ENCODE results near the gene BEND2.
"Not testable (repeated sequence)": the region's sequence is repeated elsewhere in the genome, so short reads cannot be mapped to it uniquely, and the experiment has no call there.

The BEND2 gene

GRCh38 chrX:18220786-18221185, at the start of gene BEND2:
BEND2 (minus strand) TSS chrX:18220886; CDS start chrX:18220750, 136 bp downstream.
- no peak for DNase-seq

DNA sequence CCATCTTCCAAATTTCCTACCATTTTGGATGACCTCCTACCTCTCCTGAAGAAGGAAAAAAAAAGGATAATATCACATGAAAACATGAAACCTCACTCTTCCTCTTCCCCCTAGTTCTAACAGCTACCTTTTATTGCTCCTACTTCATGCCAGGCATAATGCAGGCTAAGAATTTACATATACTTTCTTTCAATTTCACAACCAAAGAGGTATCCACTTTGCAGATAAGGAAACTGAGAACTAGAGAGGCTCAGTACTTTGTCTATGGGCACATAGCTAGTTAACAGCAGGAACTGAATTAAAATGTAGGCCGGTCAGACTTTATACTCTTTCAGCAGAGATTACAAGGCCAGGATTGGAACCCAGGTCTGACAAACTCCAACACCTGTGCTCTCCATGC, 34.4 kb upstream of the BEND2 start:
- no peak for DNase-seq

DNA sequence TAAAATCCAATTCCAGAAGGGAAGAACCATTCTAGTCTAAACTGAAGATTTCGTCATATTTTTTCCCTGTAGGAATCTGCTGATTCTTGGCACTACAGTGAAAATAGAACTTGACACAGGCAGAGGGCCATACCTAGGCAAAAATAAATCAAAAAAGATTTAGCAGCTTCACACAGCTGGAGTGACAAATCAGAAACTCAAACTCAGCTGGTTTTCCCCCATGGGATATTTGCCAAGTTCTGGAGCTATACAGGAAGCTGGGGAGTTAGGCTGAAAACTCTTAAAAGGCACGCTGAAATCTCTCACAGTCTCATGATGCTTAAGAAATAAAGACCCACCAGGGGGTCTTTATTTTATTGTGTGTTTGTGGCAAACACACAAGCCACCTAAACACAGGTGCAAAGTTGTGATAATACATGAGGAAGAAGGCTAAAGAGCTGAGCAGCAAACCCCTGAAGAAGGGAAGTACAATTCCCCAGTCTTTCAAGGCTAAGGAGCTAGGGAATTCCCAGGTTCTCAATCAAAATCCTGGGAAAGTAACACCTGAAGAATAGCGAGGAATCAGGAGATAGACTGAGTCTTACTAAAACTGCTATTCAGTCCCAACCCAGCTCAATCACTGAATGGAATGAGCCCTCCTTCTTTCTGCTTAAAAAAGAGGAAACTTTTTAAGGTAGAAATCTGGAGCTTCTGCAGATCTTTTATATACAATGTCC, 32.1 kb upstream of the BEND2 start:
- no peak for DNase-seq

DNA sequence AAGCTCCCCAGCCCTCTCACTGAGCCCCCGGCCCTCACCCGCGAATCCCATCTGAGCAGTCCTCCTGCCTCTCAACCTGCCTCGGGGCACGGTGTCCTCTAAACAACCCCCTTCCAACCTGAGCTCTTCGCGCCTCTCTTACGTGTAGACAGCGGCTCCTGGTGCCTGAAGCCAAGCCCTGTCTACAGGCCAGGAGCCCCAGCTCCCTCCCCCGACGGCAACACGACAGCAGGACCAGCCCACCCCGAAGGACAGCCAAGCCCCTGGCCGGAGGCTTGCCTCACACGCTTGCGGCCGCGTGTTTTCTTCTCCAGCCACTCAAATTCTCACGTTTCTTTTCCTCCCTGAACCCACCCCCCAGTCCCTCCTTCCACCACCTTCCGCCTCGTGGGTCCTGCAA, 9.0 kb upstream of the BEND2 start:
- DNase-seq, result not testable (repeated sequence)

DNA sequence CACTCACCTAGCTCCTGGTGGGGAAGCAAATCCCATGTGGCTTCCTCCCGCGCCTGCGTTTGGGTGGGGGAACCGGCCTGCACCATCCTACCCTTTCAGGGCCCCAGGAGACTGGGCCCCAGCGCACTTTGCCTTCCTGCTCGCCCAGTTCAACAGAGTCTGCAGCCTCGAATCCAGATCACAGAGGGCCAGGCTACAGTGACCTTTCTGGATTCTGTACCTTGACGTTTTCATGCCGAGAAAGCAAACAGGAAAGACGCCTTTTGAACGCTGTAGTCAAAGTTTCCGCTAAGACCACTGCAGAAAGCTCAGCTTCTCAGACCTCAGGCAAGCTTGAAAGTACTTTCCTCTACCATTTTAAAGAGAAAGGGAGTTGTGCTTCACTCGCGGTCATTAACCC, 7.4 kb upstream of the BEND2 start:
- DNase-seq, result no peak

DNA sequence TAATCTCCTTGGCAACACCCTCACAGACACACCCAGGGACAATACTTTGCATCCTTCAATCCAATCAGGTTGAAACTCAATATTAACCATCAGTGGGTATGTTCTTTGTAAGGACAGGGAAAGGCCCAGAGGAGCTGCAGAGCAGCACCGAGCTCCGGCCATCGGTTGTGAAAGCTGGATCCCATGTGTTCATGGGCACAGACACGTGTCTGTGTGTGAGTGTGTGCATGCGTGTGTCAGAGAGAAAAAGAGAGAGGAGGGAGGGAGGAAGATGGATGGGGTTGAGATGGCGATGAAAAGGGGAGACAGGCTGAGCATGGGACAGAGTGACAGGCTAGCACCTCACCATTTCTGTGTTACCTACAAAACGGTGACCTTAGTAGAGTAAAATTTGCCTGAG, 6.8 kb upstream of the BEND2 start:
- DNase-seq, result no peak

DNA sequence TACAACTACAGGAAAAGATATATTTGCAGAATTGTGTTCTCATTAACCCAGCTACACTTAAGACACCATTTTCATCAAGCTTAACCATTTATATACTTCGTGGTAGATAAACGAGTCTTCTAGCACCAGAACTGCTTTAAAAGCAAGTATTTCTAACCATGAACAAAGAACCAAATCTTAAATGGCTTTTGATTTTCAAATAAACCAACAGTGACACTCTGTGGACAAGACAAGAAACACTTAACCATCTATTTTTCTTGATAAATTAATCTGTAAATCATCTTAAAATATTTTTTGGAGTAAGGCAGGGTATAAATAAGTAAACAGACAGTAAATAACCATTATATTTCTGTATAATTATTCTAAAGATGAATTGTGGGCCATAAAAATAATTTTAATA, 10.2 kb downstream of the BEND2 start:
- DNase-seq, result no peak

DNA sequence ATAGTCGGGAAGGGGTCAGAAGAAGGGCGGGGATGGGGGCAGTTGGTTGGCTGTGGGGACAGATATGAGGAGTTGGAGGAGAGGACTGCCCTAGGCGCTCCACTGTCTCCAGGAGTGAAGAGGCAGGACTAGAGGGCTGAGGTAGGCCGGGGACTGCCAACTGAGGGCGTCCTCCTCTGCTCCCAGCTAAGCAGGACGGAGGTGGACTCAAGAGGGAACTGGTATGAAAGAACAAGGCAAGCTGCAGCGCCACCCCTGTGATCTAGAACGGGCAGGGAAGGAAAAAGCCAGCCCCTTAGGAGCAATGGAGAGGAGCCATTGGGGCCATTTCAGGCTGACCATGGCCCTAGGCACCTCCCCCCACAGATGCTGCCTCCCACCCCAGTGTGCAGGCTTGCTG, 14.0 kb downstream of the BEND2 start:
- DNase-seq, result no peak

DNA sequence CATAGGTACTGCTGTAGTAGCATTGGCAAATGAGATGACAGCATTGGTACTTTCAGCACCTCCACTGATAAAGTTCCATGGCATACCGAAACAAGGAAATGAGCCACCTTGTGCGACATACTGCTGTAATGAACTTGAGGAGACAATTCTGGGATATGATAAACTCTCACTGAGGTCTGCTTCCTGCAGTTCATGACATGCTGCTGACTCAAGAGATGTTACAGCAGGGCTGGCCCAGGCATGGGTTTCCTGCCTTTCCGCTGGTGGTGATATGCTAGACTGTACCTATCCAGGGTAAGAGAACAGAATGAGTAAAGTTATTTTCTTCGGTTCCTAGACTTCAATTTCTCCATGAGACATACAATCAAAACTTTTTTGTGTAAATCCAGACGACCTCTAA, 17.1 kb downstream of the BEND2 start:
- no peak for DNase-seq

GRCh38 chrX:18194688-18195087, 26.0 kb downstream of the BEND2 start:
- DNase-seq, result no peak

- no peak for DNase-seq
These were observed 41.2 kb downstream of the BEND2 start for GRCh38 chrX:18179446-18179845.

DNA sequence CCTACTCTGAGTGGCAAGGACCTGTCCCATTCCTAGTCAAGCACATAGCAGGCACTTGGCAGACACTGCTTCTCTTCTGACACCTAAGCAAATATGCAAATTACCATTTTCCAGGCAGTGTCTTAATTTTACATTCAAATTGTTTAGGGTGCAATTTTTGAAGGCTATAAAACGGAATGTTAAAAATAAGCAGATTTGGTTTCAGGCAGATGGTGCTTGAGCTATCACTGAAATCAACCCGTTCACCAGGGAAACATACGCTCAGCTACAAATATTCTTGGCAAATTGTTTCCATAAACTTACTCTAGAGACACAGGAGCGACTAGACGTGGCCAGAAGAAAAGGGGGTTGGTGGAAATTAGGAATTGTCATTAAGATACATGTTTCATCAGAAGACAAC, 45.7 kb downstream of the BEND2 start:
- no peak for DNase-seq

DNA sequence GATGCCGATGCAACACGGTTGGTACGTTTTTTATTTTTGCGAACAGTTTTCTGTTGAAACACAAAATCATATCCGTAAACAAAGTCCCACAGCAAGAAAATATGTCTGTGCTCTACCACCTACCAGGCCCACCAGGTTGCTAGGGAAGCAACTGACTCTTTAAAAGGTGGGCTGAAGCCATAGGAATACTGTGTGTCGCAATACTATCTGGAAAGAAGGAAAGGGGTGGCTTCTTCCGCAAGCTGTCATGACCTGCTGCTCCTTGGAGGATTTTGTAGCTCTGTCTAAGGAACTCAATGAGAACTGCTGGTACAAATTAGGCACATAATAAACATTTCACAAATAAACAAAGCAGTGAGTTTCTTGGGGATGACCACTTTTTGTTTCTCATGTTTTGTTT, 46.5 kb downstream of the BEND2 start:
- DNase-seq, result no peak

- no peak for DNase-seq
These were observed 47.0 kb downstream of the BEND2 start for GRCh38 chrX:18173494-18174180.

DNA sequence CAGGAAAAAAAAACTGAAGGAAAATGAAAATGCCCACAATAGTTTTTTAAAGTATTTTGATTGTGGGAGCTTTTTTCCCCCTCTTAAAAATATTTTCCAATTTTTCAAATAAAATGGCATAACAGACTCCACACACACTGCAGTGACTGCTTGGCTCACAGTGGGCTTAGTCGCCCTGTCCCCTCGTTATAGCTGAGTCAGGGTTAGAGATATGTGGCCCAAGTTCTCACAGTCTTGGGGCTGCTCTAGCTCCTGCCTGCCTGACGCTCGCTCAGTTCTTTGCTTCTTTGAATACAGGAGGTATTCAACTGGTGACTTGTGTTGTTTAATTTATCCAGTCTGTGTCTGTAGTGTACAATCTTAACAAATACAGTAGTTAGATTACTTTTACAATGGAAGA, 47.7 kb downstream of the BEND2 start:
- no peak for DNase-seq

- DNase-seq, result no peak
These were observed 49.8 kb downstream of the BEND2 start for GRCh38 chrX:18170910-18171309.

DNA sequence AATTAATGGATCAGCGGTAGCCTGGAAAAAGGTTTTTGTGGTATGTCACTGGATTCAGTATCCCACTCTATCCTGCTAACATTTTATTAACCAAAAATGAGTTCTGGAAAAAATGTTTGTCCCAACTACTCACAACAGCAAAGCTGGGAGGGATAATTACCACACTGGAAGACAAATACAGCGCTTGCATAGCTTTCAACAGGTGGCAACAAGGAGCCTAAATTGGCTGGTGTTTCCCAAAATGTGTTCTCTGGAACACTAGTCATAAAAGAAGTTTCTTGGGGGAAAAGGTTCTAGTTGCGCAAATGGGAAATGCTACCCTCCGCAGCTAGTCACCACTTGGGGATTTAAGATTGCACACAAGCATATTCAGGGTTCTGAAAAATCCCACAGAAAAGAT, 54.6 kb downstream of the BEND2 start:
- no peak for DNase-seq

GRCh38 chrX:18160369-18160768, 60.3 kb downstream of the BEND2 start:
- no peak for DNase-seq

DNA sequence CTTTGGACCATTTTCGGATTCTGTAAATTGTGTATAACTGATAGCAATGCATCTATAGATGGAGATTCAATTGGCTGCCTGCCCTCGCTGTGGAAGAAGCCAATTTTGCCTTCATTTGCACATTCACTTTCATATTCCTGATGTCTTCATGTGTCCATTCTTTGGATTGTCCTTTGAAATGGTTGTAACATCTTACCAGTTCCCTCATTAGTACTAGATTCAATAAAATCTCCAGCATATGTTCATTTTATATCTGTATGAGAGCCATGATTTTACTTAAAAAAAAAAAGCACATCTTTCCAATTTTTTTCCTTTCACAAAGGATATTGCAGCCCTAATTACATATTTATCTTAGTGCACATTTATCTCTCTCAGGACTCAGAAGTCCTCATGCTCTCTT, 61.7 kb downstream of the BEND2 start:
- DNase-seq, result no peak

GRCh38 chrX:18151649-18152048, 69.0 kb downstream of the BEND2 start:
- DNase-seq, result no peak

DNA sequence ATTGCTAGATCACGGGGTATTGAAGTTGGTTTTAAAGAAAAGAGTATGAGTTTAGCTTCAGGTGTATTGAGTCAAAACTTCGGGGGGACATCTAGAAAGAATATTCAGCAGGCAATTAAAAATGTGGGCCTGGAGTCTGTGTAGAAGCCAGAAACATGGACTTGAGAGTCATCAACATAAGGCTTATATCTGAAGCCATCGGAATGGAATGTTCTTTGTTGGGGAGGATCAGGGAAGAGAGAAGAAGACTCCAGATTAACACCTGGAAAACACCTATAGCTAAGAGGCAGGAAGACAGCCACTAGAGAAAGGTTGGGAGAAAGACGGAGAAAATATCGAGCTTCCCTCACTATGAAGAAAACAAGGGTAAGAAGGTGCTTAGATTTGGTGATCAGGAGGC, 69.5 kb downstream of the BEND2 start:
- DNase-seq, result no peak

GRCh38 chrX:18149454-18149853, 71.2 kb downstream of the BEND2 start:
- DNase-seq, result no peak

DNA sequence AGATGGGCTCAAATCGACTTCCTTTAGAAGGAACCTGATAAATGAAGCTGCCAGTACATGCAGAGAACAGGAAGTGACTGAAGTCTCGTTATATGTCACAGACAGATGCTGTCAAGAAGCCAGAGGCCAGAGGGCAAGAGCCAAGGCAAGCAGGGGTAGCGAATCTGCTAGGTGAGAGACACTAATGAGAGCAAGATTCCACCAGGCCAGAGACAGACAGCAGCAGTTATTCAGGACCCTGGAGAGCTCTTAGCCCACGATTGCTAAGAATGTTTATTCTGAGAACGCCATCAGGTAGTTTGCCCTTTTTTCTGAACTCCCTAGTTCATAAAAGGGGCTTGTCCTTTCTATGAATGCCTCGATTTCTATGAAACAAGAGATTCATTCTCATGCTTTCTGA, 73.7 kb downstream of the BEND2 start:
- DNase-seq, result no peak

DNA sequence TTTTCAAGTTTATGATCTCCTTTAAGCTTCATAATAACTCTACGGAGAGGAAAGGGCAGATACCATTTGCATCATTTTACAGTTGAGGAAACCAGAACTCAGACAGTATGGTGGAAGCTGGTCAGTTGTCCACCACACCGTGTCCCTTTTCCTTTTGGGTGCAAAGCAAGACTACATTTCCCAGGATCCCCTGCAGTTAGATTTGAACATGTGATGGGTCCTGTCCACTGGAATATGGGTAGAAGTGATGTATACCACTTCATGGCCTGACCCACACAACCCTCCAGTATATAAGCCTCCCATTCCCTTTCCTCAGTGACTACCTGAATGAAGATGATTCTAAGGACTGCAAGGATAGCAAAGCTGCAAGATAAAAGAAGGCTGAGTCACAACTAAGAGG, 74.7 kb downstream of the BEND2 start:
- DNase-seq, result no peak

DNA sequence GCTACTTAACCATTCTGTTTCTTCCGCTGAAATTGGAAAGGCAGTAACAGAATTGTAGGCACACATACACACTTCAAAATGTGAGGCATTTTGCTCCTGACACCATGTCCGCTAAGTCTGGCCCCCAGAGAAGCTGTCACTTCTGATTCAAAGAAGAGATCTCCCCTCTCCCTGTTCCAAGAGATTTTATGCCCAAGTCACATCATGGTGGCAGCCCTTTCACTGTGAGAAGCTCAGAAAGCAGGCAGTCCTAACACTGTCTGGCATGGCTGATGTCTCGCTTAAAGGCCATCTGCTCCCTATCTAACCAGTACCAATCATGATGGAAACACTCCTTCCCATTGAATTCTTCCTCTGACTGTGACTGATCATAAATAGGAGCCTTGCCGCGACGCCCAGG, 83.9 kb downstream of the BEND2 start:
- DNase-seq, result no peak
